ENCODE measurements around the gene PREX1. TPM values are rescaled to one million over a fixed set of nuclear protein-coding genes. Genes with fewer than 3 reads are reported as not detected.

PREX1 gene
- polyA plus RNA-seq, 1 of the 3 experiments (the other 2 are of a cell fraction) = 5.3 TPM

- Histone ChIP-seq H3K27me3 (ENCODE audit: insufficient read depth) (no peaks in the 10 kb centered on the region), H4K20me1 (ENCODE audit: insufficient read depth) (no peaks in the 10 kb centered on the region), H3K9me2 (no peaks in the 10 kb centered on the region), H3K36me3 (replicated peaks in 1 of 2; ENCODE audit: control insufficient read depth in 1 of 2, insufficient read depth in 2 of 2, low read length in 1 of 2) (no peaks in the 10 kb centered on the region), H2AFZ (ENCODE audit: low read depth) (no peak overlapping the region), H3K27ac (ENCODE audit: low read depth in 2 of 2, low read length in 1 of 2) (no peak overlapping the region), H3K79me2 (ENCODE audit: insufficient read depth) (no peaks in the 10 kb centered on the region), H3K9ac (no peak overlapping the region), H3K4me2 (no peak overlapping the region), H3K9me3 (no peaks in the 10 kb centered on the region), H3F3A (replicated peaks; ENCODE audit: insufficient read depth) (no peaks in the 10 kb centered on the region), H3K4me1 (ENCODE audit: control insufficient read depth in 1 of 2, insufficient read depth in 2 of 2, low read depth in 1 of 2, low read length in 1 of 2) (no peaks in the 10 kb centered on the region), H3K4me3 (ENCODE audit: low read depth in 2 of 2, low read length in 1 of 2) (no peak overlapping the region)
- POLR2A ChIA-PET = no interaction called here
- CTCF ChIA-PET = no interaction called here
- WGBS (ENCODE audit: low lambda C conversion rate) = 43% methylated on average over 3 of the region's 4 CpGs
- no peak for DNase-seq
- TF ChIP-seq CHD2 (IDR thresholded peaks at IDR 0.05; ENCODE audit: low read length, partially characterized antibody) (no peak), EP300 (IDR thresholded peaks at IDR 0.05; ENCODE audit: borderline replicate concordance in 1 of 2, low read depth in 1 of 2, low read length in 1 of 2) (no peak), IRF3 (IDR thresholded peaks at IDR 0.05; ENCODE audit: low read depth, low read length) (no peak), USF2 (IDR thresholded peaks at IDR 0.05; ENCODE audit: borderline replicate concordance, low read depth, low read length) (no peak)
Measured at GRCh38 chr20:48711044-48711428, 116.8 kb downstream of the PREX1 start.

- no peak overlapping the region for H2AFZ ChIP-seq (ENCODE audit: low read depth)
- no peaks in the 10 kb centered on the region for H3K79me2 ChIP-seq (ENCODE audit: insufficient read depth)
- DNase-seq = no peak
- TF ChIP-seq SIN3A (IDR thresholded peaks at IDR 0.05; ENCODE audit: borderline replicate concordance, low read depth, low read length) (no peak), CTCF (IDR thresholded peaks at IDR 0.05) (no peak), RAD21 (IDR thresholded peaks at IDR 0.05; ENCODE audit: low read length) (no peak), NRF1 (IDR thresholded peaks at IDR 0.05; ENCODE audit: low read depth, low read length) (no peak), TCF12 (IDR thresholded peaks at IDR 0.05) (no peak), CHD2 (IDR thresholded peaks at IDR 0.05; ENCODE audit: low read length, partially characterized antibody) (no peak), FOXM1 (IDR thresholded peaks at IDR 0.05; ENCODE audit: low read depth) (no peak), TEAD4 (IDR thresholded peaks at IDR 0.05; ENCODE audit: borderline replicate concordance, insufficient read depth) (no peak), EZH2phosphoT487 (IDR thresholded peaks at IDR 0.05; ENCODE audit: borderline replicate concordance, low read depth) (no peak), USF2 (IDR thresholded peaks at IDR 0.05; ENCODE audit: borderline replicate concordance, low read depth, low read length) (no peak), GABPA (IDR thresholded peaks at IDR 0.05; ENCODE audit: low read depth) (no peak), POLR2AphosphoS5 (IDR thresholded peaks at IDR 0.05; ENCODE audit: low read depth, low read length) (no peak), ZBTB33 (IDR thresholded peaks at IDR 0.05; ENCODE audit: borderline replicate concordance, low read depth) (no peak), USF1 (IDR thresholded peaks at IDR 0.05; ENCODE audit: borderline replicate concordance, low read depth) (no peak), JUND (IDR thresholded peaks at IDR 0.05) (no peak)
- ChIA-PET CTCF (interaction anchor here (1.4 kb wide), 1 partner anchor 53 kb away, joined by 6 read pairs; no protein-coding TSS in a partner anchor), POLR2A (no interaction called here)
- no peaks in the 10 kb centered on the region for H4K20me1 ChIP-seq (ENCODE audit: insufficient read depth)
- 86% methylated on average over 15 of the region's 15 CpGs for WGBS (ENCODE audit: low lambda C conversion rate)
- H3K27ac ChIP-seq (ENCODE audit: low read depth in 2 of 2, low read length in 1 of 2) = no peak overlapping the region
- H3K9me3 ChIP-seq = no peaks in the 10 kb centered on the region
- H3K9me2 ChIP-seq = no peaks in the 10 kb centered on the region
- H3K27me3 ChIP-seq (ENCODE audit: insufficient read depth) = no peaks in the 10 kb centered on the region
- H3K4me3 ChIP-seq (ENCODE audit: low read depth in 2 of 2, low read length in 1 of 2) = no peak overlapping the region
- H3K4me2 ChIP-seq = no peak overlapping the region
- no peak overlapping the region for H3K9ac ChIP-seq
- no peaks in the 10 kb centered on the region for H3F3A ChIP-seq (replicated peaks; ENCODE audit: insufficient read depth)
- no peaks in the 10 kb centered on the region for H3K4me1 ChIP-seq (ENCODE audit: control insufficient read depth in 1 of 2, insufficient read depth in 2 of 2, low read depth in 1 of 2, low read length in 1 of 2)
- H3K36me3 ChIP-seq (replicated peaks in 1 of 2; ENCODE audit: control insufficient read depth in 1 of 2, insufficient read depth in 2 of 2, low read length in 1 of 2) = no peaks in the 10 kb centered on the region
Measured at GRCh38 chr20:48710341-48711043, 117.3 kb downstream of the PREX1 start.
